H9 (cell line): ENCODE measurements around the gene MFAP3. TPM values are rescaled to one million over a fixed set of nuclear protein-coding genes. Genes with fewer than 3 reads are reported as not detected.

Experiments used
- DNase-seq: peaks from one replicate; pipeline ENCODE4 v3.0.0-alpha.2; 2017
- H2AFZ ChIP-seq: one replicate; pipeline ENCODE4 v1.6.1; 2013; ENCODE audit warnings: mild to moderate bottlenecking, low read length, control low read depth, moderate library complexity
- H2AK5ac ChIP-seq: 2 replicates; pipeline ENCODE4 v1.6.1; 2013; ENCODE audit warnings: low read length, control low read depth, mixed read lengths; ENCODE audit not compliant: insufficient read length
- H2BK120ac ChIP-seq: one replicate; pipeline ENCODE4 v1.6.1; 2013; ENCODE audit warnings: low read depth, mild to moderate bottlenecking, low read length, control low read depth, inconsistent platforms; ENCODE audit not compliant: poor library complexity, severe bottlenecking
- H2BK12ac ChIP-seq: 2 replicates; pipeline ENCODE4 v1.6.1; 2013; ENCODE audit warnings: low read length, control low read depth, mixed read lengths, low read depth; ENCODE audit not compliant: insufficient read length
- H2BK15ac ChIP-seq: 2 replicates; pipeline ENCODE4 v1.6.1; 2013; ENCODE audit warnings: low read depth, low read length, control low read depth
- H2BK20ac ChIP-seq: one replicate; pipeline ENCODE4 v1.6.1; 2013; ENCODE audit warnings: low read depth, mild to moderate bottlenecking, low read length, control low read depth, inconsistent platforms; ENCODE audit not compliant: poor library complexity, severe bottlenecking
- H2BK5ac ChIP-seq: 2 replicates; pipeline ENCODE4 v1.6.1; 2013; ENCODE audit warnings: low read length, control low read depth, mixed read lengths; ENCODE audit not compliant: insufficient read length
- H3K14ac ChIP-seq: 2 replicates; pipeline ENCODE4 v1.6.1; 2013; ENCODE audit warnings: low read length, control low read depth; ENCODE audit not compliant: insufficient read depth
- H3K18ac ChIP-seq: 2 replicates; pipeline ENCODE4 v1.6.1; 2013; ENCODE audit warnings: low read depth, mild to moderate bottlenecking, mixed read lengths, low read length, control low read depth; ENCODE audit not compliant: insufficient read length
- H3K23ac ChIP-seq: 2 replicates; pipeline ENCODE4 v1.6.1; 2013; ENCODE audit warnings: low read length, control low read depth, mixed read lengths, low read depth; ENCODE audit not compliant: insufficient read length
- H3K23me2 ChIP-seq: 2 replicates; pipeline ENCODE4 v1.6.1; 2013; ENCODE audit warnings: low read depth, mild to moderate bottlenecking, mixed read lengths, low read length, control low read depth; ENCODE audit not compliant: insufficient read length, poor library complexity, severe bottlenecking
- H3K27ac ChIP-seq: 2 replicates; pipeline ENCODE4 v1.5.1; 2013; ENCODE audit warnings: low read length, control low read depth, mixed read lengths, low read depth; ENCODE audit not compliant: insufficient read length
- H3K27me3 ChIP-seq: 2 replicates; pipeline ENCODE4 v1.6.1; 2013; ENCODE audit warnings: low read length, control low read depth, inconsistent platforms; ENCODE audit not compliant: insufficient read depth
- H3K4ac ChIP-seq: 2 replicates; pipeline ENCODE4 v1.6.1; 2013; ENCODE audit warnings: low read depth, mild to moderate bottlenecking, control low read depth, inconsistent platforms, low read length, moderate library complexity
- H3K4me1 ChIP-seq: 2 replicates; pipeline ENCODE4 v1.6.1; 2013; ENCODE audit warnings: low read length, control low read depth, inconsistent platforms; ENCODE audit not compliant: insufficient read depth
- H3K4me2 ChIP-seq: 2 replicates; pipeline ENCODE4 v1.6.1; 2013; ENCODE audit warnings: low read length, control low read depth, mixed read lengths; ENCODE audit not compliant: insufficient read length, insufficient read depth
- H3K56ac ChIP-seq: 2 replicates; pipeline ENCODE4 v1.6.1; 2013; ENCODE audit warnings: low read depth, mild to moderate bottlenecking, mixed read lengths, low read length, control low read depth; ENCODE audit not compliant: insufficient read length
- H3K79me1 ChIP-seq: 2 replicates; pipeline ENCODE4 v1.6.1; 2013; ENCODE audit warnings: low read depth, mild to moderate bottlenecking, moderate library complexity, low read length, control low read depth, inconsistent platforms; ENCODE audit not compliant: insufficient read depth, poor library complexity, severe bottlenecking
- H3K79me2 ChIP-seq: 2 replicates; pipeline ENCODE4 v1.6.1; 2013; ENCODE audit warnings: low read length, control low read depth, inconsistent platforms; ENCODE audit not compliant: insufficient read depth
- H3K9ac ChIP-seq: 2 replicates; pipeline ENCODE4 v1.6.1; 2013; ENCODE audit warnings: low read length, control low read depth, mixed read lengths; ENCODE audit not compliant: insufficient read length; ENCODE audit errors: extremely low read depth
- H3K9me3 ChIP-seq: one replicate; pipeline ENCODE4 v1.6.1; 2013; ENCODE audit warnings: low read depth, low read length, inconsistent platforms; ENCODE audit not compliant: control insufficient read depth
- H3T11ph ChIP-seq: one replicate; pipeline ENCODE4 v1.6.1; 2013; ENCODE audit warnings: mild to moderate bottlenecking, low read length, control low read depth, inconsistent platforms
- H4K20me1 ChIP-seq: one replicate; pipeline ENCODE4 v1.6.1; 2013; ENCODE audit not compliant: control insufficient read depth, insufficient read length, insufficient read depth
- H4K5ac ChIP-seq: 2 replicates; pipeline ENCODE4 v1.6.1; 2013; ENCODE audit warnings: low read depth, mild to moderate bottlenecking, mixed read lengths, low read length, control low read depth; ENCODE audit not compliant: insufficient read length
- H4K8ac ChIP-seq: replicated peaks from 2 replicates; pipeline ENCODE4 v1.6.1; 2013; ENCODE audit warnings: low read length, control low read depth, mixed read lengths, low read depth; ENCODE audit not compliant: insufficient read length
- H4K91ac ChIP-seq: 2 replicates; pipeline ENCODE4 v1.6.1; 2013; ENCODE audit warnings: low read depth, mild to moderate bottlenecking, moderate library complexity, mixed read lengths, low read length, control low read depth; ENCODE audit not compliant: insufficient read length
- H3K27ac Mint-ChIP-seq, 3 experiments: 2 replicates in 2 of 3; 3 replicates in 1 of 3; pipeline ENCODE4 v1.8.0; 2020 to 2021; ENCODE audit warnings: mixed read lengths in 3 of 3, mild to moderate bottlenecking in 1 of 3, moderate library complexity in 1 of 3
- H3K27me3 Mint-ChIP-seq: 2 replicates; pipeline ENCODE4 v1.8.0; 2021; ENCODE audit warnings: low read depth, mild to moderate bottlenecking, moderate library complexity, mixed read lengths
- H3K36me3 Mint-ChIP-seq, 3 experiments: 2 replicates in 2 of 3; 3 replicates in 1 of 3; pipeline ENCODE4 v1.8.0; 2020 to 2021; ENCODE audit warnings: low read depth in 3 of 3, mixed read lengths in 3 of 3; ENCODE audit not compliant: insufficient read depth in 1 of 3
- H3K4me1 Mint-ChIP-seq, 2 experiments: 2 replicates each; pipeline ENCODE4 v1.8.0; 2020; ENCODE audit warnings: mixed read lengths in 2 of 2
- H3K4me3 Mint-ChIP-seq, 2 experiments: 2 replicates in 1 of 2; 3 replicates in 1 of 2; pipeline ENCODE4 v1.8.0; 2020 to 2021; ENCODE audit warnings: mild to moderate bottlenecking in 2 of 2, mixed read lengths in 2 of 2, moderate library complexity in 1 of 2
- H3K9me3 Mint-ChIP-seq, 2 experiments: 2 replicates in 1 of 2; 3 replicates in 1 of 2; pipeline ENCODE4 v1.8.0; 2020; ENCODE audit warnings: mild to moderate bottlenecking in 2 of 2, mixed read lengths in 2 of 2, moderate library complexity in 1 of 2
- WGBS: extraction: QIAGEN DNeasy Blood & Tissue Kit; methylation state at CpG from one replicate; pipeline ENCODE4 v1.1.7; 2013; ENCODE audit warnings: missing lambda C conversion rate, low lambda C conversion rate, mixed read lengths; ENCODE audit not compliant: insufficient read length; ENCODE audit errors: extremely low coverage; 5-methylcytosine and 5-hydroxymethylcytosine counted together
- total RNA-seq: library from RNA; stranded (reverse); gene quantifications from 2 replicates; pipeline ENCODE4 v1.2.1, GENCODE V29; 2021
- TF ChIP-seq, protein P1 (sequence below): fragments of 200-600 bp; sonication (generic); conservative IDR thresholded peaks from 3 replicates; pipeline ENCODE4 v1.8.0; 2021; ENCODE audit warnings: antibody characterized with exemption, mild to moderate bottlenecking

MFAP3 gene
- total RNA-seq, 1 experiment from 2014 or later: 24.5 TPM

DNA sequence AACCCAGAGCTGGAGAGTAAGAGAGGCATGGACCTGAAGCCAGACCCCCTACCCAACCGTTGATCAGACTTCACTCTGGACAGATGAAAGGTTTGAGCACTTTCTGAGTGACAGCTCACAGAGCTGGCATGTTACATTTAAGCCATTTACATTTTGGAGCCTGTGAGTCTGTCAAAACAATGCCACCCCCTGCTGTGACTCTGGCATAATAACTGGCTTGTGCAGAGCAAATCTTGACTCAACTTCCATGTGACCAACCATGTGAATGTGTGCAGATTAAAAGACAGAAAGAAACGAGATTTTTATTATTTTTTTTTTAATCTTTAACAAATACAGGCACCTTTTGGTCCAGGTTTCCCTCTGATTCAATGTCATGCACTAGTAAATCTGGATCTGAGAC is 48.5 kb downstream of the MFAP3 start:
- no CpG with 5 or more reads among the region's 2 CpGs for WGBS
- peaks cover under 1% of the 10 kb centered on the region; the same call in 1 of the 2 replicates for H3K4me1 ChIP-seq
- H2BK5ac ChIP-seq: no peak overlapping the region

More for the DNA sequence above, 48.5 kb downstream of the MFAP3 start:
- Histone ChIP-seq H3K14ac (no peak overlapping the region), H4K20me1 (no peaks in the 10 kb centered on the region), H3K79me2 (no peaks in the 10 kb centered on the region), H3K27me3 (no peaks in the 10 kb centered on the region), H3K79me1 (no peaks in the 10 kb centered on the region), H3T11ph (no peak overlapping the region), H3K23ac (no peak overlapping the region), H3K4me2 (no peak overlapping the region), H2AK5ac (no peak overlapping the region), H4K5ac (no peak overlapping the region), H3K56ac (no peak overlapping the region), H3K23me2 (no peaks in the 10 kb centered on the region), H4K91ac (no peak overlapping the region), H2BK20ac (no peak overlapping the region), H3K4ac (no peak overlapping the region), H4K8ac (no peak overlapping the region), H3K9ac (no peak overlapping the region), H3K9me3 (no peaks in the 10 kb centered on the region), H2BK15ac (no peak overlapping the region), H2AFZ (no peak overlapping the region), H3K27ac (no peak overlapping the region), H2BK12ac (no peak overlapping the region), H2BK120ac (no peak overlapping the region), H3K18ac (no peak overlapping the region)
- Mint-ChIP-seq H3K27me3 (peaks cover 58% of the 10 kb centered on the region), H3K36me3 (no peaks in the 10 kb centered on the region), H3K4me3 (no peak overlapping the region), H3K9me3 (no peaks in the 10 kb centered on the region), H3K4me1 (peaks cover 54 to 57% of the 10 kb centered on the region in 2 experiments), H3K27ac (no peak overlapping the region)
- no peak for DNase-seq
- TF ChIP-seq, protein P1, sequence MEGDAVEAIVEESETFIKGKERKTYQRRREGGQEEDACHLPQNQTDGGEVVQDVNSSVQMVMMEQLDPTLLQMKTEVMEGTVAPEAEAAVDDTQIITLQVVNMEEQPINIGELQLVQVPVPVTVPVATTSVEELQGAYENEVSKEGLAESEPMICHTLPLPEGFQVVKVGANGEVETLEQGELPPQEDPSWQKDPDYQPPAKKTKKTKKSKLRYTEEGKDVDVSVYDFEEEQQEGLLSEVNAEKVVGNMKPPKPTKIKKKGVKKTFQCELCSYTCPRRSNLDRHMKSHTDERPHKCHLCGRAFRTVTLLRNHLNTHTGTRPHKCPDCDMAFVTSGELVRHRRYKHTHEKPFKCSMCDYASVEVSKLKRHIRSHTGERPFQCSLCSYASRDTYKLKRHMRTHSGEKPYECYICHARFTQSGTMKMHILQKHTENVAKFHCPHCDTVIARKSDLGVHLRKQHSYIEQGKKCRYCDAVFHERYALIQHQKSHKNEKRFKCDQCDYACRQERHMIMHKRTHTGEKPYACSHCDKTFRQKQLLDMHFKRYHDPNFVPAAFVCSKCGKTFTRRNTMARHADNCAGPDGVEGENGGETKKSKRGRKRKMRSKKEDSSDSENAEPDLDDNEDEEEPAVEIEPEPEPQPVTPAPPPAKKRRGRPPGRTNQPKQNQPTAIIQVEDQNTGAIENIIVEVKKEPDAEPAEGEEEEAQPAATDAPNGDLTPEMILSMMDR: no peak
